ENCODE measurements around the gene ATP1A2.
A peak's percentile ranks its signal among the peaks of the same experiment; 100 is the strongest.

The ATP1A2 gene

DNA sequence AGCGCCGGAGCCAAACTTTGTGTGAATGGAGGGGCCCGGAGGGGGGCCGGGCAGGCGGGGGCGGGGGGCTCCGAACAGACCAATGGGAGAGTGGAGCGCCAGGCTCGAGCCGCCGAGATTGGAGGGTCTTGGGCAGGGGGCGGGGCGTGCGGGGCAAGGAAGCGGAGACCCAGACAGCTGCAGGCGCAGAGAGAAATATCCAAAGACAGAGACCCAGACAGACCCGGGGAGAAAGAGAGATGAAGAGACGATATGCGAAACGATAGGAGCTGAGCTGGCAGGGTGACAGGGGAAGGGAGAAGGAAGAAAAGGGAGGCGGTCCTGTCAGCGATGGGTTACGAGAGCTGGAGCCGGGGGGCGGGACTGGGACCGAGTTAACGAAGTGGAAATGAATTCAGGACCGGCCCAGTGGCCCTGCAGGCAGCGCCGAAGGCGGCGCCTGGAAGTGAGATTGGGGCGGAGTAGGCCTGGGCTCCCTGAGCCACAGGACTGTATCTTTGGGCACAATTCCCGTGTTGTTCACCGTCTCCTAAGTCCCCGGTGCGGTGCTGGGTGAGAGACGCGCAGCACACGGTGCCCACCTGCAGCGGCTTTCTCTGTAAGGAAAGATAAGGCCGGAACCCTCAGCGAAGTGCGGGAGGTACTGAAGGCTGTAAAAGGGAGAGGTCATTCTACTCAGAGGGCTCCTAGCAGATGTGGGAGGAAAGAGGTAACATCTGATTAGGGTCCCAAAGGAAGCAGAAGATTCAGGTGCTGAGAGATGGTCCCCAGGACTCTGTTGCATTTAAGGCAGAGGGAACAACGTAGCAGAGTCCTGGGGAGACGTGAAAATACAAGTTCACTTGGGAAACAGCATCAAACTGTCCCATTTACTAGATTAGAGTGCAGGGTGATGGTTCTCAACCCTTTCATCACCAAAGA lies 45.1 kb upstream of the ATP1A2 start:
- peaks cover 0 to 14% (median 8%) of the 10 kb centered on the region in 4 donors for H3K4me1 ChIP-seq
- H3K27ac ChIP-seq: no peak overlapping the region
- H3K36me3 ChIP-seq: no peaks in the 10 kb centered on the region
- H3K27me3 ChIP-seq: no peaks in the 10 kb centered on the region
- DNase-seq: peak; percentile 73 to 81
- no peaks in the 10 kb centered on the region for H3K9me3 ChIP-seq
- TF ChIP-seq, protein P1, sequence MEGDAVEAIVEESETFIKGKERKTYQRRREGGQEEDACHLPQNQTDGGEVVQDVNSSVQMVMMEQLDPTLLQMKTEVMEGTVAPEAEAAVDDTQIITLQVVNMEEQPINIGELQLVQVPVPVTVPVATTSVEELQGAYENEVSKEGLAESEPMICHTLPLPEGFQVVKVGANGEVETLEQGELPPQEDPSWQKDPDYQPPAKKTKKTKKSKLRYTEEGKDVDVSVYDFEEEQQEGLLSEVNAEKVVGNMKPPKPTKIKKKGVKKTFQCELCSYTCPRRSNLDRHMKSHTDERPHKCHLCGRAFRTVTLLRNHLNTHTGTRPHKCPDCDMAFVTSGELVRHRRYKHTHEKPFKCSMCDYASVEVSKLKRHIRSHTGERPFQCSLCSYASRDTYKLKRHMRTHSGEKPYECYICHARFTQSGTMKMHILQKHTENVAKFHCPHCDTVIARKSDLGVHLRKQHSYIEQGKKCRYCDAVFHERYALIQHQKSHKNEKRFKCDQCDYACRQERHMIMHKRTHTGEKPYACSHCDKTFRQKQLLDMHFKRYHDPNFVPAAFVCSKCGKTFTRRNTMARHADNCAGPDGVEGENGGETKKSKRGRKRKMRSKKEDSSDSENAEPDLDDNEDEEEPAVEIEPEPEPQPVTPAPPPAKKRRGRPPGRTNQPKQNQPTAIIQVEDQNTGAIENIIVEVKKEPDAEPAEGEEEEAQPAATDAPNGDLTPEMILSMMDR (IDR thresholded peaks at IDR 0.05): no peak
- peak overlapping the region; percentile 44 to 59 for H3K4me3 ChIP-seq
- intact Hi-C loops (cut with DNase I; ENCODE audit: low total_unique reads): no loop called here

DNA sequence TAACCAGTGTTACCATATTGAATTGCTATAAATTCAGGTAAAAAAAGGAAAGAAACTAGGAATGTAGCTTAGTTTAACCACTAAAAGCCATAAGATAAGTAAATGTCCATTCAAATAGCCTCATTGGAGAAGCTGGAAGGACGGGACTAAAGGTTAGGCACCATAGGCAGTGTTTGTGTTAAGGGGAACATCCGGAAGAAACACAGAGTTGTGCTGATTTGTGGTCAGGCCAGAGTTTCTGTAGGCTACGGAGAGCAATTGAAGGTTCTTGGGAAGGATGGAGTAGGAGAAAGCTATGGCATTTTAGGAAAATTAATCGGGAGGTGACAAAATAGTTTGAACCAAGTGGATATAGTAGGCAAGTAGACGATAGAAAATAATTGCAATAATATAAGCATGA lies 44.3 kb upstream of the ATP1A2 start:
- DNase-seq: no peak
- Histone ChIP-seq H3K27me3 (no peaks in the 10 kb centered on the region), H3K27ac (no peak overlapping the region), H3K9me3 (no peaks in the 10 kb centered on the region), H3K36me3 (no peaks in the 10 kb centered on the region), H3K4me1 (peaks cover 0 to 14% (median 8%) of the 10 kb centered on the region in 4 donors), H3K4me3 (no peak overlapping the region)
- intact Hi-C loops (cut with DNase I; ENCODE audit: low total_unique reads): no loop called here
- TF ChIP-seq, protein P1 (IDR thresholded peaks at IDR 0.05): no peak

DNA sequence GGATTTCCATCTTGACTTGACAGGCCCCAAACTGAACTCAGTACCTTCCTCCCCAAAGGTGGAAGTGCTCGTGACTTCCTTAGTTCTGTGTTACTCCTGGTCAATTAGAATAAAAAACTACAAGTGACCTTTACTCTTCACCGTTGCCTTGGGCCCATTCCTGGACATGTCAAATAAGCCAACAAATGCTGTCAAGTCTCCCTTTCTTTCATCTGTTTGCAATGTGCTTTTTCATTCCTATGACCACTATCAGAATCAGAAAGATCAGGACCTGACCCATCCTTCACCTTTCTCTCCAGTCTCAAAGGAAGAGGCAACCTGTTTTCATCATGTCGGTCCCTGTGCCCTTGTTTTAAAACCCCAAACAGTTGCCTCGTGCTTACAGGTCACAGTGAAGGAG lies 40.7 kb upstream of the ATP1A2 start:
- H3K27me3 ChIP-seq: peaks cover 0 to 10% of the 10 kb centered on the region in 2 donors
- H3K36me3 ChIP-seq: no peaks in the 10 kb centered on the region
- no peaks in the 10 kb centered on the region for H3K9me3 ChIP-seq
- H3K4me1 ChIP-seq: peaks cover 0 to 12% (median 5%) of the 10 kb centered on the region in 4 donors
- TF ChIP-seq, protein P1 (IDR thresholded peaks at IDR 0.05): no peak
- no peak overlapping the region for H3K4me3 ChIP-seq
- no peak overlapping the region for H3K27ac ChIP-seq
- no peak for DNase-seq
- intact Hi-C loops (cut with DNase I; ENCODE audit: low total_unique reads): no loop called here

DNA sequence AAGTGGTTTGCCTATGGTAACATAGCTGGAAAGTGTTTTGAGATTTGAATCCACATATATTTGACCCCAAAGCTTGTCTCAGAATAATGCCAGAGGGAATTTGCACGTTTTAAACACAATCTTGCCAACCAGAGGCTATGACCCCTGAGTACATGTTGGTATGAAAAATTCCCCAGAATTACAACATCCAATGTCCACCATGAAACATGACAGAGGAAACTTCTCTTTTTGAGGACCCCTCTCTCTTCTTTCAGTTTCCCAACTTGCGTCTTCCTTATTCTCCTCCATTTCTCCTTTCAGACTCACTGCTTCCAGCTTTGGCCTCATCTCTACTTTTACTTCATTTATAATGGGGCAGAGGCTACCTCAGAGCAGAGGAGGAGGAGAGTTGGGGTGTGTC lies 39.7 kb upstream of the ATP1A2 start:
- Histone ChIP-seq H3K9me3 (no peaks in the 10 kb centered on the region), H3K4me1 (peaks cover 0 to 7% (median 2%) of the 10 kb centered on the region in 4 donors), H3K36me3 (no peaks in the 10 kb centered on the region), H3K27ac (no peak overlapping the region), H3K27me3 (peaks cover 0 to 10% of the 10 kb centered on the region in 2 donors), H3K4me3 (no peak overlapping the region)
- DNase-seq: no peak
- TF ChIP-seq, protein P1 (IDR thresholded peaks at IDR 0.05): no peak
- intact Hi-C loops (cut with DNase I; ENCODE audit: low total_unique reads): no loop called here

DNA sequence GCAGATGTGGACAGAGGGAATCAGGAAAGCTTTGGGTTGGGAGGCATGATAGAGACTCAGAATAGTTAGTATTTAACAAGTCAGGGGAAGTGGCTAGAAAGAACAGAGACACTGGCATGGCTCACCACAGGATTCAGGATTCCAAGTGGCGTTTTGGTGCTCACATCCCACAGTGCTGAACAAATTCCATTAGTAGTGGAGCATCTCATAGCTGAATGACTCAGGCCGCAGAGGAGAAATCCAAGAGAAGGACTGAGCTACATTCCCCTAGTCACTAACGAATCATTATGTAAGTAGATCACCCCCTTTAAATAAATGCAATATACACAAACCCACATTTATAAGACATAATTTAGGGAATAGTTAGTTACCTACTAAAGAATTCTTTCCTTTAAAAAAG lies 39.3 kb upstream of the ATP1A2 start:
- Histone ChIP-seq H3K4me3 (no peak overlapping the region), H3K4me1 (peaks cover 0 to 8% (median 6%) of the 10 kb centered on the region in 4 donors), H3K9me3 (no peaks in the 10 kb centered on the region), H3K27ac (no peak overlapping the region), H3K27me3 (peaks cover 0 to 10% of the 10 kb centered on the region in 2 donors), H3K36me3 (no peaks in the 10 kb centered on the region)
- TF ChIP-seq, protein P1 (IDR thresholded peaks at IDR 0.05): no peak
- intact Hi-C loops (cut with DNase I; ENCODE audit: low total_unique reads): no loop called here
- no peak for DNase-seq
